ENCODE results near the gene BCLAF1. TPM values are rescaled to one million over a fixed set of nuclear protein-coding genes. Genes with fewer than 3 reads are reported as not detected.

BCLAF1 gene
- total RNA-seq, 1 experiment from 2014 or later: 159 TPM

DNA sequence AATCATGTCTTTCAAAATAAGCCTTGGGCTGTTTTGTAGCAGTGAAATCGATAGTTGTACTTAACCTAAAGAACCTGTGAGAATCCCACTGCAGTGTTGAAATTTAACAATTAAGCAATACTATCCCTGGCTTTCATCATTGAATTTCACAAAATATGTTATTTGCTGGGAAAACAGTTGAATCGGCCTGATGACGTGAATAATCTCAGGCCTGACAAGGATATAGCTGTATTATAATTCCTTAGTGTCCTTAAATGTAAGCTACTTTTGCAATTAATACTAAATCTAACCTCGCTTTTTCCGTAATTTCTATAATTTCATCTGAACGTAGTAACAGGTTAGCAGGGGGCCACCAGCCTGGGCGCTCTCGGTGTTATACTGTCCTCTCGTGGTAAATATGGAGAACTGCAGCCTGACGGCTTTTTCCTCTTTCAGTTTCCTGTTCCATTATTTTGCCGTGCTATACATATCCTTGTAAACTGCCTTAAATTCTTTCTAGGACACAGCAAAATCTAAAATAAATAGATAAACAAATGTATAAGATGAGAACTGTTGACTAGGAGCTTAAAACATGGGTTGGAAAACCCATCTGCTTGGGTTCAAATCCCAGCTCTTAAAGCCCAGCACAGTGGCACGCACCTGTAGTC lies 63.5 kb downstream of the BCLAF1 start:
- DNase-seq (ENCODE audit: low read depth, low spot score) (peak; percentile 36), ATAC-seq (peak; percentile 89)
- no peak overlapping the region for H3K27ac ChIP-seq (ENCODE audit: low read depth, low read length)
- H3K4me3 ChIP-seq (replicated peaks in 1 of 2; ENCODE audit: low read depth in 1 of 2, low read length in 2 of 2): peak overlapping the region in 1 of 2 experiments; percentile 23; a peak in 1 of 4 replicates
- no peaks in the 10 kb centered on the region for H3K9me3 ChIP-seq (ENCODE audit: control insufficient read depth in 1 of 2, insufficient read depth in 1 of 2, low read depth in 1 of 2, low read length in 2 of 2)
- H2AFZ ChIP-seq (ENCODE audit: low read depth, low read length, poor library complexity, severe bottlenecking): peak overlapping the region; percentile 94
- H4K20me1 ChIP-seq (ENCODE audit: insufficient read depth): no peaks in the 10 kb centered on the region
- no peaks in the 10 kb centered on the region; a peak in 1 of 4 replicates for H3K36me3 ChIP-seq (ENCODE audit: control insufficient read depth in 1 of 2, insufficient read depth in 2 of 2, low read length in 2 of 2)
- no peaks in the 10 kb centered on the region for H3K27me3 ChIP-seq (ENCODE audit: insufficient read depth, low read length)
- no peak overlapping the region for H3K9ac ChIP-seq (ENCODE audit: low read length)
- intact Hi-C loops (cut with micrococcal nuclease): loop anchor here (1.0 to 10.0 kb wide), 7 partner anchors 194 to 775 kb away; no protein-coding TSS in a partner anchor
- H3K4me1 ChIP-seq (ENCODE audit: control insufficient read depth in 1 of 2, insufficient read depth in 2 of 2, low read length in 2 of 2): peaks cover 0 to 7% of the 10 kb centered on the region in 2 experiments; a peak in 1 of 4 replicates
- ChIA-PET RAD21 (ENCODE audit: low non-redundant PET in 1 of 2, low total read pairs in 2 of 2, uncharacterized antibody in 2 of 2, unreplicated experiment in 2 of 2) (interaction anchor here in 1 of 2 experiments (1.0 kb wide), 1 partner anchor 316 kb away, joined by 3 read pairs; no protein-coding TSS in a partner anchor), POLR2A (no interaction called here), CTCF (interaction anchor here (1.0 to 1.5 kb wide), 12 partner anchors 91 to 775 kb away, joined by 3 to 21 read pairs (median 4); no protein-coding TSS in a partner anchor)
- peak overlapping the region; percentile 58 for H3K4me2 ChIP-seq (ENCODE audit: low read length)
- BruUV-seq (replicated peaks): no TSS peak
- H3K9me2 ChIP-seq (ENCODE audit: insufficient read depth): no peaks in the 10 kb centered on the region
- no peaks in the 10 kb centered on the region for H3K79me2 ChIP-seq (ENCODE audit: insufficient read depth, low read length)
- TF ChIP-seq, protein P1, sequence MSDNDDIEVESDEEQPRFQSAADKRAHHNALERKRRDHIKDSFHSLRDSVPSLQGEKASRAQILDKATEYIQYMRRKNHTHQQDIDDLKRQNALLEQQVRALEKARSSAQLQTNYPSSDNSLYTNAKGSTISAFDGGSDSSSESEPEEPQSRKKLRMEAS (IDR thresholded peaks at IDR 0.05): no peak
- TF ChIP-seq, protein P2, sequence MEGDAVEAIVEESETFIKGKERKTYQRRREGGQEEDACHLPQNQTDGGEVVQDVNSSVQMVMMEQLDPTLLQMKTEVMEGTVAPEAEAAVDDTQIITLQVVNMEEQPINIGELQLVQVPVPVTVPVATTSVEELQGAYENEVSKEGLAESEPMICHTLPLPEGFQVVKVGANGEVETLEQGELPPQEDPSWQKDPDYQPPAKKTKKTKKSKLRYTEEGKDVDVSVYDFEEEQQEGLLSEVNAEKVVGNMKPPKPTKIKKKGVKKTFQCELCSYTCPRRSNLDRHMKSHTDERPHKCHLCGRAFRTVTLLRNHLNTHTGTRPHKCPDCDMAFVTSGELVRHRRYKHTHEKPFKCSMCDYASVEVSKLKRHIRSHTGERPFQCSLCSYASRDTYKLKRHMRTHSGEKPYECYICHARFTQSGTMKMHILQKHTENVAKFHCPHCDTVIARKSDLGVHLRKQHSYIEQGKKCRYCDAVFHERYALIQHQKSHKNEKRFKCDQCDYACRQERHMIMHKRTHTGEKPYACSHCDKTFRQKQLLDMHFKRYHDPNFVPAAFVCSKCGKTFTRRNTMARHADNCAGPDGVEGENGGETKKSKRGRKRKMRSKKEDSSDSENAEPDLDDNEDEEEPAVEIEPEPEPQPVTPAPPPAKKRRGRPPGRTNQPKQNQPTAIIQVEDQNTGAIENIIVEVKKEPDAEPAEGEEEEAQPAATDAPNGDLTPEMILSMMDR (IDR thresholded peaks at IDR 0.05 in 2 of 3, conservative IDR thresholded peaks at IDR 0.05 in 1 of 3; ENCODE audit: borderline replicate concordance in 1 of 3, insufficient read depth in 1 of 3, low read depth in 2 of 3, low read length in 2 of 3): peak; percentile 93 to 100 (median 99)
- peak; percentile 99 for TF ChIP-seq RAD21 (IDR thresholded peaks at IDR 0.05; ENCODE audit: low read depth)
- peak; percentile 82; the same call in 1 of the 2 replicates for TF ChIP-seq CEBPB (IDR thresholded peaks at IDR 0.05; ENCODE audit: low read depth)
- no peak for TF ChIP-seq EZH2 (IDR thresholded peaks at IDR 0.05)
- no peak for TF ChIP-seq ELF1 (IDR thresholded peaks at IDR 0.05; ENCODE audit: borderline replicate concordance, low read depth)

All from HCT116 (cell line).